Muscle of leg (tissue), 11 donors: ENCODE data around the gene MGLL. TPM values are rescaled to one million over a fixed set of nuclear protein-coding genes. Genes with fewer than 3 reads are reported as not detected.

Experiments used
- DNase-seq: peaks from one replicate; pipeline ENCODE4 v3.0.0; 2013
- H3K27ac ChIP-seq: one replicate; pipeline ENCODE4 v1.5.1; 2013; ENCODE audit warnings: mild to moderate bottlenecking, low read length, control low read depth
- H3K27me3 ChIP-seq: one replicate; pipeline ENCODE4 v1.6.1; 2013; ENCODE audit warnings: low read length; ENCODE audit not compliant: control insufficient read depth, insufficient read depth
- H3K36me3 ChIP-seq: one replicate; pipeline ENCODE4 v1.6.1; 2013; ENCODE audit warnings: low read length; ENCODE audit not compliant: control insufficient read depth, insufficient read depth
- H3K4me1 ChIP-seq: one replicate; pipeline ENCODE4 v1.6.1; 2013; ENCODE audit warnings: low read length; ENCODE audit not compliant: control insufficient read depth, insufficient read depth
- H3K4me3 ChIP-seq: one replicate; pipeline ENCODE4 v1.5.1; 2013; ENCODE audit warnings: low read length, control low read depth
- H3K9me3 ChIP-seq: replicated peaks from 2 replicates; pipeline ENCODE4 v1.6.1; 2013; ENCODE audit warnings: low read depth, low read length; ENCODE audit not compliant: control insufficient read depth
- WGBS: methylation state at CpG from one replicate; pipeline ENCODE4 v1.1.5; 2013; ENCODE audit warnings: missing lambda C conversion rate; ENCODE audit not compliant: insufficient coverage; 5-methylcytosine and 5-hydroxymethylcytosine counted together
- polyA plus RNA-seq, 8 donors: library from polyadenylated mRNA; unstranded; fragments of 120-200 nt; gene quantifications; one replicate each; pipeline versions ENCODE4 v1.2.1 to v1.2.3, GENCODE V29; 2013; ENCODE audit warnings: inconsistent platforms in 1 of 8, low replicate concordance in 1 of 8; ENCODE audit not compliant: insufficient read length in 8 of 8, insufficient read depth in 1 of 8
- total RNA-seq: library from RNA; stranded (reverse); fragments of 120-200 nt; gene quantifications from one replicate; pipeline ENCODE4 v1.2.4, GENCODE V29; 2013

Gene MGLL
- total and polyA plus RNA-seq, 9 donors, result 18.1 to 25.7 (median 22.3) TPM

- no peaks in the 10 kb centered on the region for H3K27me3 ChIP-seq
- 50% methylated on average over 12 of the region's 12 CpGs for WGBS
- no peak overlapping the region for H3K4me3 ChIP-seq
- DNase-seq, result no peak
- H3K27ac ChIP-seq, result peak overlapping the region; percentile 57
- H3K4me1 ChIP-seq, result peaks cover 44% of the 10 kb centered on the region
- no peaks in the 10 kb centered on the region for H3K36me3 ChIP-seq
- H3K9me3 ChIP-seq, result peaks cover 2% of the 10 kb centered on the region
These were observed 60.9 kb downstream of the MGLL start for GRCh38 chr3:127761441-127761801.

- Histone ChIP-seq H3K27ac (peak overlapping the region; percentile 57), H3K4me3 (no peak overlapping the region), H3K4me1 (peaks cover 44% of the 10 kb centered on the region), H3K36me3 (no peaks in the 10 kb centered on the region), H3K9me3 (peaks cover 2% of the 10 kb centered on the region), H3K27me3 (no peaks in the 10 kb centered on the region)
- peak; percentile 76 for DNase-seq
- WGBS, result 70% methylated on average over 5 of the region's 13 CpGs
These were observed 61.4 kb downstream of the MGLL start for GRCh38 chr3:127760791-127761440.

GRCh38 chr3:127760361-127760760 is 62.0 kb downstream of the MGLL start:
- H3K27me3 ChIP-seq, result no peaks in the 10 kb centered on the region
- WGBS, result 75% methylated on average over 13 of the region's 14 CpGs
- no peak overlapping the region for H3K4me3 ChIP-seq
- H3K36me3 ChIP-seq, result no peaks in the 10 kb centered on the region
- H3K9me3 ChIP-seq, result peaks cover 2% of the 10 kb centered on the region
- peak overlapping the region; percentile 9 for H3K27ac ChIP-seq
- DNase-seq, result peak; percentile 51
- H3K4me1 ChIP-seq, result peaks cover 44% of the 10 kb centered on the region

GRCh38 chr3:127759826-127760225 is 62.5 kb downstream of the MGLL start:
- WGBS, result 75% methylated on average over 6 of the region's 8 CpGs
- Histone ChIP-seq H3K36me3 (no peaks in the 10 kb centered on the region), H3K4me1 (peaks cover 46% of the 10 kb centered on the region), H3K9me3 (peaks cover 2% of the 10 kb centered on the region), H3K27me3 (no peaks in the 10 kb centered on the region), H3K27ac (no peak overlapping the region), H3K4me3 (no peak overlapping the region)
- DNase-seq, result no peak

- DNase-seq, result no peak
- H3K4me3 ChIP-seq, result no peak overlapping the region
- H3K9me3 ChIP-seq, result peaks cover 2% of the 10 kb centered on the region
- H3K27me3 ChIP-seq, result no peaks in the 10 kb centered on the region
- H3K36me3 ChIP-seq, result no peaks in the 10 kb centered on the region
- H3K27ac ChIP-seq, result no peak overlapping the region
- peaks cover 45% of the 10 kb centered on the region for H3K4me1 ChIP-seq
- 94% methylated on average over 2 of the region's 3 CpGs for WGBS
These were observed 64.3 kb downstream of the MGLL start for GRCh38 chr3:127758013-127758412.

GRCh38 chr3:127755305-127755681 is 67.0 kb downstream of the MGLL start:
- Histone ChIP-seq H3K27me3 (no peaks in the 10 kb centered on the region), H3K27ac (no peak overlapping the region), H3K4me3 (no peak overlapping the region), H3K4me1 (peaks cover 35% of the 10 kb centered on the region), H3K36me3 (no peaks in the 10 kb centered on the region), H3K9me3 (peaks cover 2% of the 10 kb centered on the region)
- WGBS, result 82% methylated on average over 9 of the region's 12 CpGs
- no peak for DNase-seq

- DNase-seq, result peak; percentile 59
- Histone ChIP-seq H3K4me1 (peaks cover 37% of the 10 kb centered on the region), H3K36me3 (no peaks in the 10 kb centered on the region), H3K4me3 (no peak overlapping the region), H3K27me3 (no peaks in the 10 kb centered on the region), H3K9me3 (peaks cover 2% of the 10 kb centered on the region), H3K27ac (no peak overlapping the region)
- WGBS, result 87% methylated on average over 16 of the region's 34 CpGs
These were observed 67.7 kb downstream of the MGLL start for GRCh38 chr3:127754411-127755304.

- H3K4me3 ChIP-seq, result no peak overlapping the region
- H3K27ac ChIP-seq, result no peak overlapping the region
- H3K27me3 ChIP-seq, result no peaks in the 10 kb centered on the region
- peaks cover 2% of the 10 kb centered on the region for H3K9me3 ChIP-seq
- no peaks in the 10 kb centered on the region for H3K36me3 ChIP-seq
- DNase-seq, result no peak
- 90% methylated on average over 3 of the region's 8 CpGs for WGBS
- peaks cover 42% of the 10 kb centered on the region for H3K4me1 ChIP-seq
These were observed 68.4 kb downstream of the MGLL start for GRCh38 chr3:127753898-127754410.

- WGBS, result 100% methylated on average over 5 of the region's 7 CpGs
- peaks cover 48% of the 10 kb centered on the region for H3K4me1 ChIP-seq
- no peaks in the 10 kb centered on the region for H3K36me3 ChIP-seq
- no peak overlapping the region for H3K27ac ChIP-seq
- H3K4me3 ChIP-seq, result no peak overlapping the region
- H3K9me3 ChIP-seq, result peaks cover 2% of the 10 kb centered on the region
- DNase-seq, result no peak
- no peaks in the 10 kb centered on the region for H3K27me3 ChIP-seq
These were observed 69.0 kb downstream of the MGLL start for GRCh38 chr3:127753338-127753737.

- no peak overlapping the region for H3K27ac ChIP-seq
- WGBS, result 94% methylated on average over 3 of the region's 4 CpGs
These were observed 70.5 kb downstream of the MGLL start for GRCh38 chr3:127751782-127752181.

More at GRCh38 chr3:127751782-127752181, 70.5 kb downstream of the MGLL start:
- peaks cover 63% of the 10 kb centered on the region for H3K4me1 ChIP-seq
- H3K4me3 ChIP-seq, result no peak overlapping the region
- H3K9me3 ChIP-seq, result no peaks in the 10 kb centered on the region
- no peaks in the 10 kb centered on the region for H3K27me3 ChIP-seq
- no peaks in the 10 kb centered on the region for H3K36me3 ChIP-seq
- DNase-seq, result no peak
